B cell (primary cell): Measurements from ENCODE around the gene SCYL2. TPM values are rescaled to one million over a fixed set of nuclear protein-coding genes. Genes with fewer than 3 reads are reported as not detected.

Experiments used
- ATAC-seq: fragments of 200-7000 bp; cut with Tn5 transposase; one replicate; pipeline ENCODE4 v1.10.0; 2021; ENCODE audit warnings: low read depth, mild to moderate bottlenecking, moderate number of reproducible peaks, moderate library complexity
- CTCF ChIA-PET: fragments of 350-600 bp; sonication (Branson Sonifier 250); formaldehyde crosslinking; loops from one replicate; lab custom pipeline; 2021; ENCODE audit warnings: antibody characterized with exemption, inconsistent platforms; lab: Charles Lee
- POLR2A ChIA-PET: fragments of 350-600 bp; sonication (Branson Sonifier 250); formaldehyde crosslinking; loops from one replicate; lab custom pipeline; 2021; ENCODE audit warnings: antibody characterized with exemption; lab: Charles Lee
- DNase-seq: peaks from one replicate; pipeline ENCODE4 v3.0.0; 2013
- H2AFZ ChIP-seq: 2 replicates; pipeline ENCODE4 v1.6.1; 2012; ENCODE audit warnings: mild to moderate bottlenecking, low read depth, low read length; ENCODE audit not compliant: insufficient read depth, poor library complexity, severe bottlenecking
- H3K27ac ChIP-seq, 2 donors: 1 replicate in 1 of 2; 2 replicates in 1 of 2; pipeline ENCODE4 v1.5.1; 2012 to 2013; ENCODE audit warnings: low read length in 2 of 2, mild to moderate bottlenecking in 2 of 2, moderate library complexity in 1 of 2
- H3K27me3 ChIP-seq, 4 experiments: fragments of 200-600 bp in 1 of 4; sonication (generic) in 1 of 4; replicated peaks in 1 of 4; 1 replicate in 2 of 4; 2 replicates in 2 of 4; pipeline versions ENCODE4 v1.6.1 to v1.7.0; 2013 to 2016; ENCODE audit warnings: low read length in 3 of 4, mild to moderate bottlenecking in 2 of 4, mixed read lengths in 1 of 4, moderate library complexity in 1 of 4; ENCODE audit not compliant: insufficient read depth in 4 of 4, control insufficient read depth in 3 of 4; ENCODE audit errors: control extremely low read depth in 1 of 4
- H3K36me3 ChIP-seq, 2 experiments: replicated peaks in 1 of 2; 1 replicate in 1 of 2; 2 replicates in 1 of 2; pipeline versions ENCODE4 v1.6.1 to v1.7.1; 2013; ENCODE audit warnings: low read length in 1 of 2; ENCODE audit not compliant: insufficient read depth in 2 of 2, control insufficient read depth in 1 of 2; ENCODE audit errors: control extremely low read depth in 1 of 2, extremely low read depth in 1 of 2
- H3K4me1 ChIP-seq, 2 donors: fragments of 200-600 bp in 1 of 2; sonication (generic) in 1 of 2; 1 replicate in 1 of 2; 2 replicates in 1 of 2; pipeline versions ENCODE4 v1.5.1 to v1.6.1; 2013 to 2017; ENCODE audit warnings: low read length in 2 of 2; ENCODE audit not compliant: control insufficient read depth in 2 of 2, insufficient read depth in 2 of 2
- H3K4me2 ChIP-seq: replicated peaks from 2 replicates; pipeline ENCODE3; 2012; ENCODE audit warnings: mild to moderate bottlenecking, low read depth, low read length; ENCODE audit not compliant: poor library complexity, severe bottlenecking
- H3K4me3 ChIP-seq, 5 experiments: fragments of 200-600 bp in 1 of 5; sonication (generic) in 1 of 5; 1 replicate in 3 of 5; 2 replicates in 2 of 5; pipeline versions ENCODE4 v1.5.1 to v1.7.0; 2011 to 2016; ENCODE audit warnings: low read length in 4 of 5, mild to moderate bottlenecking in 4 of 5, low read depth in 2 of 5, control low read depth in 1 of 5, moderate library complexity in 1 of 5; ENCODE audit not compliant: insufficient read depth in 1 of 5; ENCODE audit errors: control extremely low read depth in 1 of 5, extremely low read depth in 1 of 5
- H3K79me2 ChIP-seq: fragments of 200-600 bp; sonication (generic); one replicate; pipeline ENCODE4 v1.6.0; 2016; ENCODE audit warnings: low read length; ENCODE audit not compliant: control insufficient read depth, insufficient read depth
- H3K9ac ChIP-seq: fragments of 200-600 bp; sonication (generic); 2 replicates; pipeline ENCODE4 v1.6.1; 2017; ENCODE audit warnings: mild to moderate bottlenecking, low read length, moderate library complexity
- H3K9me3 ChIP-seq, 3 donors: one replicate each; pipeline versions ENCODE4 v1.6.1 to v1.7.1; 2013; ENCODE audit warnings: low read length in 2 of 3; ENCODE audit not compliant: control insufficient read depth in 2 of 3, insufficient read depth in 1 of 3; ENCODE audit errors: control extremely low read depth in 1 of 3
- H4K20me1 ChIP-seq: 2 replicates; pipeline ENCODE4 v1.6.0; 2012; ENCODE audit warnings: mild to moderate bottlenecking, low read length; ENCODE audit not compliant: insufficient read depth, control insufficient read depth, poor library complexity, severe bottlenecking
- H3K27ac Mint-ChIP-seq: one replicate; pipeline ENCODE4 v1.8.0; 2021; ENCODE audit warnings: mixed read lengths
- H3K27me3 Mint-ChIP-seq: one replicate; pipeline ENCODE4 v1.8.0; 2021; ENCODE audit warnings: mixed read lengths
- H3K4me1 Mint-ChIP-seq: one replicate; pipeline ENCODE4 v1.8.0; 2021; ENCODE audit warnings: mixed read lengths
- H3K4me3 Mint-ChIP-seq: one replicate; pipeline ENCODE4 v1.8.0; 2021; ENCODE audit warnings: mixed read lengths
- H3K9me3 Mint-ChIP-seq: one replicate; pipeline ENCODE4 v1.8.0; 2022; ENCODE audit warnings: mixed read lengths; ENCODE audit not compliant: insufficient read depth
- CTCF ChIP-seq: fragments of 200-600 bp; IDR thresholded peaks from one replicate; pipeline ENCODE4 v1.8.0; 2022; ENCODE audit warnings: antibody characterized with exemption, mild to moderate bottlenecking
- EZH2 ChIP-seq: IDR thresholded peaks from 2 replicates; pipeline ENCODE4 v1.6.1; 2012; ENCODE audit warnings: borderline replicate concordance, low read depth, mild to moderate bottlenecking, moderate library complexity, low read length; ENCODE audit not compliant: insufficient read depth, poor library complexity, severe bottlenecking
- WGBS: methylation state at CpG from one replicate; pipeline ENCODE4 v1.1.5; 2013; ENCODE audit warnings: missing lambda C conversion rate; ENCODE audit not compliant: insufficient coverage; 5-methylcytosine and 5-hydroxymethylcytosine counted together
- intact Hi-C: fragments of 100-400 bp; cut with micrococcal nuclease; formaldehyde crosslinking; loops from one replicate; pipeline ENCODE4 v1.10.0; 2022
- polyA plus RNA-seq: library from polyadenylated mRNA; depleted of rRNA; stranded (reverse); fragments of >200 nt; gene quantifications from 2 replicates; pipeline ENCODE4 v1.2.3, GENCODE V29; 2012
- total RNA-seq, 2 donors: library from RNA; stranded (reverse); fragments of 120-200 nt in 1 of 2; gene quantifications; 1 replicate in 1 of 2; 2 replicates in 1 of 2; pipeline versions ENCODE4 v1.2.3 to v1.2.4, GENCODE V29; 2013 to 2022

The SCYL2 gene
- total and polyA plus RNA-seq, 2 donors (not counting 1 experiment from before 2014, with no cell fraction given): 8.8 to 38.4 TPM

GRCh38 chr12:100332852-100333251 is 65.9 kb downstream of the SCYL2 start:
- no peak for ATAC-seq
- POLR2A ChIA-PET: no interaction called here

GRCh38 chr12:100337299-100337698 is 70.3 kb downstream of the SCYL2 start:
- no peaks in the 10 kb centered on the region for H3K27me3 ChIP-seq
- H3K4me1 ChIP-seq: no peaks in the 10 kb centered on the region
- POLR2A ChIA-PET: no interaction called here
- Mint-ChIP-seq H3K4me3 (no peak overlapping the region), H3K4me1 (no peaks in the 10 kb centered on the region), H3K27ac (no peak overlapping the region), H3K27me3 (no peaks in the 10 kb centered on the region), H3K9me3 (no peaks in the 10 kb centered on the region)
- WGBS: no CpG with 5 or more reads among the region's 3 CpGs
- no peak overlapping the region for H3K27ac ChIP-seq
- no peaks in the 10 kb centered on the region for H3K79me2 ChIP-seq
- ATAC-seq (no peak), DNase-seq (no peak)
- H3K4me2 ChIP-seq: no peak overlapping the region
- intact Hi-C loops: no loop called here
- H3K4me3 ChIP-seq: no peak overlapping the region
- H2AFZ ChIP-seq: no peak overlapping the region
- no peak overlapping the region for H3K9ac ChIP-seq
- no peaks in the 10 kb centered on the region for H4K20me1 ChIP-seq
- no peaks in the 10 kb centered on the region for H3K9me3 ChIP-seq
- TF ChIP-seq EZH2: no peak
- TF ChIP-seq CTCF: no peak
- peaks cover 20 to 35% of the 10 kb centered on the region in 2 experiments for H3K36me3 ChIP-seq
- CTCF ChIA-PET: no interaction called here

More at GRCh38 chr12:100332852-100333251, 65.9 kb downstream of the SCYL2 start:
- Mint-ChIP-seq H3K4me3 (no peak overlapping the region), H3K27me3 (no peaks in the 10 kb centered on the region), H3K9me3 (no peaks in the 10 kb centered on the region), H3K27ac (no peak overlapping the region), H3K4me1 (no peaks in the 10 kb centered on the region)
- Histone ChIP-seq H3K79me2 (no peaks in the 10 kb centered on the region), H4K20me1 (no peaks in the 10 kb centered on the region), H3K9ac (no peak overlapping the region), H2AFZ (no peak overlapping the region), H3K27me3 (no peaks in the 10 kb centered on the region), H3K36me3 (peaks cover 15 to 54% of the 10 kb centered on the region in 2 experiments), H3K27ac (no peak overlapping the region), H3K4me1 (no peaks in the 10 kb centered on the region), H3K9me3 (no peaks in the 10 kb centered on the region), H3K4me3 (no peak overlapping the region), H3K4me2 (no peak overlapping the region)
- intact Hi-C loops: no loop called here
- 90% methylated on average over 1 of the region's 2 CpGs for WGBS
- TF ChIP-seq CTCF: no peak
- no peak for TF ChIP-seq EZH2
- CTCF ChIA-PET: no interaction called here
- DNase-seq: no peak
